DMS53 (cell line): ENCODE measurements around the gene ARSG.
"Not testable (repeated sequence)": the region's sequence is repeated elsewhere in the genome, so short reads cannot be mapped to it uniquely, and the experiment has no call there.

Source experiments
- DNase-seq: peaks from one replicate; lab custom pipeline; 2025; lab: John Stamatoyannopoulos, UW

Gene ARSG

GRCh38 chr17:68277807-68278206, 13.5 kb upstream of the ARSG start:
- peak; percentile 15 for DNase-seq

- DNase-seq, result not testable (repeated sequence)
Measured at GRCh38 chr17:68281965-68282364, 9.3 kb upstream of the ARSG start.

GRCh38 chr17:68288375-68288774, 2.9 kb upstream of the ARSG start:
- DNase-seq, result no peak

DNA sequence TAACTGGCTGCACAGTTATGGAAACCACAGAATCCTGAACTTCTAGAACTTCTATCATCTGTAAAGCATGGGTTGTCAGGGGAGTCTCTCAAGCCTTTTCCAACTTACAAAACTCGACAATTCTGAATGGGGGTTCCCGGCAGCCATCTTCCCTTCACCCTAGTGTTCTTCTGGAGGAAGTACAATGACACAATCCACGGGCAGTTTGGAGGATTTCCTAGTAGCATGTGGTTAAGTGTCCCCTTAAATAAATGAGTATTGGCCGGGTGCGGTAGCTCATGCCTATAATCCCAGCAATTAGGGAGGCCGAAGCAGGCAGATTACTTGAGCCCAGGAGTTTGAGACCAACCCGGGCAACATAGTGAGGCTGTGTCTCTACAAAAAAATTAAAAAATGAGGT, 2.5 kb upstream of the ARSG start:
- peak; percentile 27 for DNase-seq

- no peak for DNase-seq
Measured at GRCh38 chr17:68289473-68289872, 1.8 kb upstream of the ARSG start.

- peak; percentile 50 for DNase-seq
Measured at GRCh38 chr17:68289936-68290267, 1.4 kb upstream of the ARSG start.

DNA sequence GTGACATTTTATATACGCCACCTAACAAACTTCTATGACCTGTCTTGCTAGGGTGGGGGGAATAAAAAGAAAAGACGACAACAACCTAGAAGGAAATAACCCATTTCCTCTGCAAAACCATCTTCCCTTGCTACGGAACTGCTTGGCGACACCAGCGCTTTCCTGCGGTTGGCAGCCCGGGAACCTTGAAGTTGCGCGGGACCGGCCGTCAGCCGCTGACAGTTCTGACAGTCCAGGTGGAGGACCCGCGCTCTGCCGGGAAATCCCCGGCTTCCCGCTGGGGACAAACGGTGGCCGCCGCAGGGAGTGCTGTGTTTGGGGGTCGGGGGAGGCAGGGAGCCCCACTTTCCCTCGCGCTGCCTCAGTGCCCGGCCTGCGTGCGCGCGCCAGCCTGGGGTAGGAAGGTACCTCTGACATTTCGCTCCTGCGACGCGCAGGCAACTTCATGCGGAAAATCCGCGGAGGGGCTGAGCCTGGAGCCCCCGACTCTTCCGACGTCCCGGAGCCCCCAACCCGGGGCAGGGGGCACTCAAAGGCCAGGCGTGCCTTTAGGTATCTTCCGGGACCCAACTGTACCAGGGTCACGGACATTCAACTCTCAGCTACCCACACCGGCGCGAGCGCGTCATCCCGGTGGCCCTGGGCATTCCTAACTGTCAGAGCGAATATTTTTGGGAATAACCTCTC, 884 bp upstream of the ARSG start:
- DNase-seq, result peak; percentile 71

DNA sequence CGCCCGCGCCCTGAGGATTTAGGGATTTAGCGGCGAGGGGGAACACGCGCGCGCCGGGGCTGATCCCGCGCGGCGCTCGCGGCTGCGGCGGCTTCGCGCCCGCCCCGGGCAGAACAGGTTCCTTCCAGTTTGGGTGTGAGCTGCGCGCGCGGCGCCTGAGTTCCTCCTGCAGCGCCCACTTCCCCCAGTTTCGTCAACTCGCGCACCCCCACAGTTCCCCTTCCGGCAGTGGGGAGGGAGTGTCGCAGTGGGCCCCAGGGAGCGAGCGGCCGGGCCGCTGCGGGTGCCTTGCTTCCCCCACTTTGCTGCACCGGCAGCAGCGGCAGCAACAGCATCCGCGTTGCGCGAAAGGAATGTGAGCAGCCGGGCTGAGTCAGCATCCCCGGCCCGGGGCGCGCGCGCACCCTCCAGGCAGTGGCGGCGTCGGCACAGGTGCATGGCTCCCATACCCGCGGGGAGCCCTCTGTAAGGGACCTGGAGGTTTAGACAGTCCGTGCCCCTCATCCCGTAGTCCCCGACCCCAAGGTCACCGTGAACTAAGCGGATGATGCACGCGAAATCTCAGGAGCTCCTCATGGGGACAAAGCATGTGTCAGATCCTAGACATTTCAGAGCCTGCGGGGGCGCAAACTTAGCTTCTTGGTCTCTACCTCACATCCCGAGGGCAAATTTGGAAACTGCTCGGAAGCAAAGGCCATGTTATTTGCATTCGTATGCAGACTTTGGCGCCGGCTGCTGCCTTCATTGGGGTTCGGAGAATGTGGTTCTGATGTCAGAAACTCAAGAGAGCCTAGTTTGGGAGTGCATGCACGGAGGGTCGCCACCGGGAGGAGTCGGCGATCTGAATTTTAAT, 767 bp downstream of the ARSG start:
- DNase-seq, result peak; percentile 91

DNA sequence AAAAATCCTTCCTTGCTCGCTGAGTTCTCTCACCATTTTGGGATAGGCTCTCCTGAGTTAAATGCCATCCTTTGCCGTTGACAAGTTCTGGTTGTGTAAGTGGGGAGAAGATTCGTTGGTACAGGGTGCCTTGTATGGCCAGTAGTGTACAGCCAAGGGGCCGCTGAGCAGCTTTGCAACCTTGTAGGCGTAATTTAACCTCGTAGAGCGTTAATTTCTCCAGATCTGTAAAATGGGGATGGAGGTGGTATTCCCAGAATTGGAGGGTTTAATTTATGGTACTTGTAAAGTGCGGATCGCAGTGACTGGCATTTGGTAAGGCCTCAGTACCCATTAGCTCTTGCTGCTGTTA, 1.4 kb downstream of the ARSG start:
- no peak for DNase-seq

DNA sequence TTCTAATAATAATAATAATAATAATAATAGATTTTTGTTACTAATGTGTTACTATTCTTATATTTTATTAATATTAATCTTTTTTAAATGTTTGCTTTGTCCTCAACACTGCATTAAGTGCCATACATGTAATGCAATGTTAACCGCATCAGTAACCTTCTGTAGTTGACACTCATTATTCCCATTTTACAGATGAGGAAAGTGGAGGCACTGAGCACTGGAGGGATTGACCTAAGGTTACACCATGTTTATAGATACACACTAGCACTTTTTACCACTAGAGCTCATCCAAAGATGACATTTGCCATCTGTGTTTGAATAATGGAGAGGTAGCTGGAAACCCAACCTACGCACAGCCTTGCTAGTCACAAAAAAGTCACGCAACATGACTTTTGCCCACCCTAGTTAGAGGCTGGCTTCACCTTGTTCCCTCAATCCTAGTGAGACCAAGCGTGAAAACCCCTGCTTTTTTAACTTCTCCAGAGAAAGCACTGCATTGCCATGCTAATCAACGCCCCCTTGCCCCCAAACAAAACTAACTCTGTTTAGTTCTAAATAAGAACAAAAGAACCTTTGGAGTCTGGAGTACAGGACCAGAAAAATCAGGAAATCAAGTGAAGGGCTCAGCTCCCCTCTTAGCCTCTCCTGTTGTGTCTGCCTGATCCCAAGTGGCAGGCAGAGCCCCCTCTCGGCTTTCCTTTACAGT, 2.3 kb downstream of the ARSG start:
- DNase-seq, result no peak

DNA sequence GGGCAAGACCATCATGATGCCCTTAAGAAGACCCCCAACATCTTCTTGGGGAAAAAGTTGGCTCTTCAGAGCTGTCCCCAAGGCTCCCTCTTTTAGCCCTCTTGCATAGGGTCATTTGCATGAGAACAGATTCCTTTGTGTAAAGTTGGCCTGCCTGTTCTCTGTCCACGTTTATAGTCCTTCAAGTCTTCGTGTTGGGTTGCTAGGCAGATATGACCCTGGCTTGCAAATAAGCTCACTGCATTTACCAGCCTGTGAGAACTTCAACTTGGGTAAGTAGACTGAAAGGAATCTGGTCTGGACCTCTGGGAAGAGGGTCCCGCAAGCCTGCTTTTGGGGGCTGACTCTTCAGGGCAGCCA, 2.9 kb downstream of the ARSG start:
- peak; percentile 26 for DNase-seq

GRCh38 chr17:68294617-68295016, 3.3 kb downstream of the ARSG start:
- DNase-seq, result no peak

GRCh38 chr17:68295086-68295485, 3.8 kb downstream of the ARSG start:
- DNase-seq, result no peak

DNA sequence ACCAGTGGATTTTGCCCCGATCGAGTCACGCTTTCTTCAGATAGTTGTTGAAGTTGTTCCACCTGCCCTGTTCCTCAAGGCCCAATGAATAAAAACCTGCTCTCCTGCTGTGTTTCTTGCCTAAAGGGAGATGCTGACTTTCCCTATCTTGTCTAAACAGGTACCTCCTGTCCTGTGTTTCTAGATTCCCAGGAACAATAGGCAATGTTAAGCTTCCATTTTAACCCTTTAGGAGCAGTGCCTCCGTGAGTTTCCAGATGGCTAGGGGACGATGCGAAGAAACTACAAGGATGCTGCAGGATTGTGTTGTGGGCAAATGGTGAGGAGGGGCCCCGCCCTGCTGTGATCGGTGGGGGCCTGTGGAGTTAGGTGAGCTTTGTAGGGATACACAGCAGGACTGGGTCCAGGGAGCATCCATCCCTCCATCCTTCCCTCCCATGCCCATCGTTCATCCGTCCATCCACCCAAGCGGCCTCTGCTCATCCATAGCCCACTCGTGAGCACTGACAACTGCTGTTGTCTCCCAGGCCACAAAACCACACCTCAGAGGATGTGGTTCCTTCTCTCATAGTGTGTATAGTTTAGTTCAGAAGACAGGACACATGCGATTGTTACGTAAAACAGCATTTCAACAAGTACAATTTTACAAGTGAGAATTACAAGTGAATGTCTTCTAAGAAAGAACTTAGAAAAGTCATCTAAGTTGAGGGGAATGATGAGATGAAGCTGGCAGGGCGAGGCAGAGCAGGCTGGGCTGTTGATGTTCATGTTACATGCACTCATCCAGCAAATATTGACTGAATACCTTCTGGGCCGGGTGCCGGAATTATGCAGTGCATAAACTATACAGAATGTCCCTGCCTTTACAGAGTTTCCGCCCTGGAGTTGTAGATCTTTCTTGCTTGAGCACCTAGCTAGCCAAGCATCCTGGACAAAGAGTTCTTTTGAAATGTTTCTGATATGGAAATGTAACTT, 5.2 kb downstream of the ARSG start:
- no peak for DNase-seq

DNA sequence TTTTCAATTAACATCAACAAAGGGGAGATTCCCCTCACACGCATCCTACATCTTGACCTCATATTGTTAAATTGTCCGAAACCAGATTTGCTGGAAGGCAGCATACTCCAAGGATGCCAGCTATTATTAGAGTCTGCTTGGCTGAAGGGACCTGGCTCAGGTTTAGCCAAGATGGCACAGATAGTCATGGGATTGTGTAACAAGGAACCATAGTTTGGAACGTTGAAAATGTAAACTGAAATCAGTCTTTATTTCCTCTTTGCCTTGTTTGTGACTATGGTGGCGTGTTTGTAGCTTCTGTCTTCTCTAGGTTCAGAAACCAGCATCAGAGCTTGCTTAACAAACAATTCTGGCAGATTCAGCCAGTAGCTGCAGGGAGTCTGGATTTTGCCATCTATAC, 5.9 kb downstream of the ARSG start:
- no peak for DNase-seq

GRCh38 chr17:68298601-68299000, 7.3 kb downstream of the ARSG start:
- DNase-seq, result no peak

DNA sequence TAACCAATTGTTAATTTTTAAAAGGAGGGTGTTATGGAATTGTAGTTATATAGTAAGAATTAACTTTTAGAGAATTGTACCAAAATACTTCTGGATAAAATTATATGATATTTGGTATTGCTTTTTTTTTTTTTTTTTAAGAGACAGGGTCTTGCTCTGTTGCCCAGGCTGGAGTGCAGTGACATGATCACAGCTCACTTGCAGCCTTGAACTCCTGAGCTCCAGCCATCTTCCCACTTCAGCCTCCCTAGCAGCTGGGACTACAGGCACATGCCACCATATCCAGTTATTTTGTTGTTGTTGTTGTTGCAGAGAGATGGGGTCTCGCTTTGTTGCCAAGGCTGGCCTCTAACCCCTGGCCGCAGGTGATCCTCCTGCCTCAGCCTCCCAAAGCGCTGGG, 8.5 kb downstream of the ARSG start:
- no peak for DNase-seq

GRCh38 chr17:68301438-68301959, 10.2 kb downstream of the ARSG start:
- peak; percentile 88 for DNase-seq

GRCh38 chr17:68302066-68302564, 10.8 kb downstream of the ARSG start:
- no peak for DNase-seq

DNA sequence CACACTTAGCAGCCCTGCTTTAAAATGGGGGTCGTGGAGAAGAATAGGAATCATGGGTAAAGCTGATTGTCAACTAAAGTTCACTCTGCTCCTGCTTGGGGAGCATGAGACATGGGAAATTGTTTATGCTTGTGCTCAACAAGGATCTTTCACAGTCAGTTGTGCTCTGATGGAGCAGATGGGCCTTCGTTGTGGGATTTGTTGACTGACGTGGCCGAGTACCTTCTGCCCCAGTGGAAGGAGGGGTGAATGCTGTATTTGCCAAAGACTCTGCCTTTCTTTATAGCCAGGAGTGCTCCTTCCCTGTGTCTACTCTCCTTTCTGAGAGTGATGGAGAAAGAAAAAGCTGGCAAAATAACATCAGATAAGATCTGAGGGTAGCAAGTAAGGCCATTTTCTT, 11.4 kb downstream of the ARSG start:
- no peak for DNase-seq

- no peak for DNase-seq
Measured at GRCh38 chr17:68304706-68305105, 13.4 kb downstream of the ARSG start.

GRCh38 chr17:68305142-68305541, 13.8 kb downstream of the ARSG start:
- no peak for DNase-seq
